ENCODE measurements around the gene ARHGAP24. TPM values are rescaled to one million over a fixed set of nuclear protein-coding genes. Genes with fewer than 3 reads are reported as not detected.
A peak's percentile ranks its signal among the peaks of the same experiment; 100 is the strongest.

ARHGAP24 gene
- total and polyA plus RNA-seq, 5 experiments from 2014 or later: 4.4 to 7.3 TPM; not detected in 3

- ATAC-seq (no peak), DNase-seq (peak in 3 of 10 donors; percentile 7 to 21 (median 16))
- no peak overlapping the region for H3K27ac Mint-ChIP-seq
- no peaks in the 10 kb centered on the region for H3K36me3 Mint-ChIP-seq
- H3K4me1 Mint-ChIP-seq: peaks cover 0 to 1% (median 0%) of the 10 kb centered on the region in 4 donors
- H3K27me3 Mint-ChIP-seq: peaks cover 0 to 9% (median 0%) of the 10 kb centered on the region in 5 donors
- POLR2A ChIA-PET: no interaction called here
- H3K4me3 Mint-ChIP-seq: no peak overlapping the region
- no peaks in the 10 kb centered on the region for H3K9me3 Mint-ChIP-seq
Measured at GRCh38 chr4:86043755-86044592, 569.0 kb downstream of the ARHGAP24 start.

GRCh38 chr4:86044593-86044985 is 569.6 kb downstream of the ARHGAP24 start:
- Mint-ChIP-seq H3K9me3 (no peaks in the 10 kb centered on the region), H3K27me3 (peaks cover 0 to 9% (median 0%) of the 10 kb centered on the region in 5 donors), H3K4me1 (peaks cover 0 to 1% (median 0%) of the 10 kb centered on the region in 4 donors), H3K36me3 (no peaks in the 10 kb centered on the region), H3K4me3 (no peak overlapping the region), H3K27ac (no peak overlapping the region)
- ATAC-seq: no peak
- no peak for DNase-seq
- POLR2A ChIA-PET: no interaction called here

GRCh38 chr4:86048426-86048825 is 573.5 kb downstream of the ARHGAP24 start:
- Mint-ChIP-seq H3K9me3 (no peaks in the 10 kb centered on the region), H3K4me1 (peaks cover 0 to 1% (median 0%) of the 10 kb centered on the region in 4 donors), H3K36me3 (peaks cover 0 to 1% (median 0%) of the 10 kb centered on the region in 3 donors), H3K27ac (no peak overlapping the region), H3K4me3 (no peak overlapping the region), H3K27me3 (peaks cover 0 to 17% (median 0%) of the 10 kb centered on the region in 5 donors)
- POLR2A ChIA-PET: no interaction called here
- DNase-seq (no peak), ATAC-seq (no peak)

GRCh38 chr4:86050496-86050895 is 575.5 kb downstream of the ARHGAP24 start:
- Mint-ChIP-seq H3K27ac (no peak overlapping the region), H3K36me3 (peaks cover 0 to 1% (median 0%) of the 10 kb centered on the region in 3 donors)
- POLR2A ChIA-PET: no interaction called here

More at GRCh38 chr4:86050496-86050895, 575.5 kb downstream of the ARHGAP24 start:
- Mint-ChIP-seq H3K9me3 (no peaks in the 10 kb centered on the region), H3K4me3 (no peak overlapping the region), H3K4me1 (peaks cover 0 to 1% (median 0%) of the 10 kb centered on the region in 4 donors), H3K27me3 (peaks cover 0 to 15% (median 0%) of the 10 kb centered on the region in 5 donors)
- DNase-seq (no peak), ATAC-seq (no peak)

Small RNA genes lying within 50 kb of the gene (microRNA-seq; reads per million reads assigned to microRNA genes)
- not detected for gene MIR4451 (ENCODE audit: borderline microRNAs expressed)
